Measurements from ENCODE around the gene NPTXR. TPM values are rescaled to one million over a fixed set of nuclear protein-coding genes. Genes with fewer than 3 reads are reported as not detected.

The NPTXR gene
- total and polyA plus RNA-seq, 2 donors (not counting 3 experiments of a cell fraction or from before 2014, with no cell fraction given) = 0.37 to 0.73 TPM

GRCh38 chr22:38817196-38817595 lies 26.6 kb downstream of the NPTXR start:
- dilution Hi-C loops (cut with MboI; ENCODE audit: extremely low pct_ligation_motif_present, low sequenced_read_pairs) = no loop called here
- intact Hi-C loops (cut with micrococcal nuclease) = no loop called here
- H3K79me2 ChIP-seq (ENCODE audit: control insufficient read depth, insufficient read depth, low read length) = no peaks in the 10 kb centered on the region
- H3K4me1 ChIP-seq (ENCODE audit: control insufficient read depth, extremely low read depth, insufficient read depth, low read length) = no peaks in the 10 kb centered on the region
- no peaks in the 10 kb centered on the region for H4K20me1 ChIP-seq (replicated peaks; ENCODE audit: control insufficient read depth, extremely low read depth, insufficient read depth, low read length)
- ChIA-PET CTCF (interaction anchor here (1.1 to 1.2 kb wide), 2 partner anchors 48 to 51 kb away, joined by 3 to 4 read pairs; no protein-coding TSS in a partner anchor), POLR2A (no interaction called here)
- H2AFZ ChIP-seq (ENCODE audit: low read depth, low read length) = no peak overlapping the region
- no peak for TF ChIP-seq FOS (IDR thresholded peaks at IDR 0.05; ENCODE audit: borderline replicate concordance, insufficient read depth, low read length)
- TF ChIP-seq EZH2 (IDR thresholded peaks at IDR 0.05; ENCODE audit: borderline replicate concordance, low read depth, low read length, severe bottlenecking) = no peak
- TF ChIP-seq CTCF (IDR thresholded peaks at IDR 0.05; ENCODE audit: extremely low read depth in 1 of 2, insufficient read depth in 1 of 2, low read depth in 1 of 2, low read length in 2 of 2) = no peak
- TF ChIP-seq POLR2A (IDR thresholded peaks at IDR 0.05; ENCODE audit: low read depth, low read length) = no peak
- TF ChIP-seq POLR2AphosphoS5 (IDR thresholded peaks at IDR 0.05; ENCODE audit: insufficient read depth, low read depth, low read length) = no peak
- no peak for TF ChIP-seq JUN (IDR thresholded peaks at IDR 0.05; ENCODE audit: borderline replicate concordance, insufficient read depth, insufficient read length, low read depth)
- TF ChIP-seq MYC (IDR thresholded peaks at IDR 0.05; ENCODE audit: low read depth, low read length) = no peak
- no peak overlapping the region for H3K4me2 ChIP-seq (ENCODE audit: insufficient read depth, low read length)
- H3K4me3 ChIP-seq (replicated peaks in 1 of 3; ENCODE audit: insufficient read depth in 1 of 3, low read depth in 1 of 3, low read length in 3 of 3) = no peak overlapping the region
- no peaks in the 10 kb centered on the region for H3K9me3 ChIP-seq (replicated peaks; ENCODE audit: control insufficient read depth, insufficient read depth, low read length)
- no peak for DNase-seq (ENCODE audit: low read depth, low spot score)
- no peak for FAIRE-seq
- H3K36me3 ChIP-seq (ENCODE audit: control insufficient read depth in 2 of 2, extremely low read depth in 1 of 2, insufficient read depth in 2 of 2, low read length in 2 of 2) = no peaks in the 10 kb centered on the region
- no TSS peak for BruUV-seq (replicated peaks)
- no peak overlapping the region for H3K9ac ChIP-seq (replicated peaks; ENCODE audit: extremely low read depth, insufficient read depth, low read length)
- no peaks in the 10 kb centered on the region for H3K9me1 ChIP-seq (replicated peaks; ENCODE audit: control insufficient read depth, extremely low read depth, insufficient read depth, low read length)
- no peak overlapping the region for H3K27ac ChIP-seq (ENCODE audit: insufficient read depth, low read depth, low read length)
- peaks cover 1 to 2% of the 10 kb centered on the region in 2 experiments for H3K27me3 ChIP-seq (ENCODE audit: control insufficient read depth in 2 of 2, insufficient read depth in 2 of 2, low read length in 2 of 2)
